Erythroblast (primary cell): ENCODE data around the gene SLC25A46.
"Not testable (repeated sequence)": the region's sequence is repeated elsewhere in the genome, so short reads cannot be mapped to it uniquely, and the experiment has no call there.

Experiments used
- DNase-seq, 2 experiments: peaks; one replicate each; lab custom pipeline; 2025; lab: John Stamatoyannopoulos, UW
- GATA1 ChIP-seq: IDR thresholded peaks from 2 replicates; pipeline ENCODE4 v1.6.1; 2011; ENCODE audit warnings: low read depth, mild to moderate bottlenecking, control low read depth, low read length, moderate library complexity
- POLR2A ChIP-seq: IDR thresholded peaks from 2 replicates; pipeline ENCODE4 v1.6.1; 2011; ENCODE audit warnings: mild to moderate bottlenecking, low read length

SLC25A46 gene

DNA sequence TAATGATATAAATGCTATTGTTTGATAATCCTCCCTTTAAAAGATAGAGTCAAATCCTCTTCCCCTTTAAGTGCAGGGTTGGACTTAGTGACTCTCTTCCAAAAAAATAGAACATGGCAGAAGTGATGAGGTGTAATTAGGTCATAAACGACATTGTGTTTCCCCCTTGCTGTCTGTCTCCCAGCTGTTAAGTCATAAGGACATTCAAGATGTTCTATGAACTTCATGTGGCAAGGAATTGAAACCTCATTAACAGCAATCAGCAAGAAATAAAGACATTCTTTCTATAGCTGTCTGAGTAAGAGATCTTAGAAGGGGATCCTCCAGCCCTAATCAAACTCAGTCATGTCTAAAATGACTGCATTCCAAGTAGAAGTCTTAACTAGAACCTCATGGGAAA is 3.3 kb upstream of the SLC25A46 start:
- TF ChIP-seq POLR2A (no peak), GATA1 (no peak)
- no peak for DNase-seq

DNA sequence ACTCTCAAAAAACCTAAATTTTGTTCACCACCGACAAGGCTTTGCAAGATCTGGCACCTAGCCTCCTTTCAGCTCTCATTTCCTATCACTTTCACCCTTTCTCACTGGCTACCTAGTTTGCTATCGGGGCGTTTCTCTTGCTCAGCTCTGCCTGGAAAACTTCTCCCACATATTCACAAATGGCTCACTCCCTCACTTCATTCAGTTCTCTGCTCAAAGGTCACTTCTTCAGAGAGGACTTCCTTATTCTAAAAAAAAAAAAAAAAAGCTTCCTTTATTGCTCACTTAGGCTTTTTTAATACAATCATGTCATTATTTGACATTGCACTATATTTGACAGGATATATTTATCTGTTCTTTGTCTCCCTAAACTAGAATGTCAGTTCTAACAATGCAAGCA is 2.1 kb upstream of the SLC25A46 start:
- DNase-seq, result no peak
- TF ChIP-seq POLR2A (no peak), GATA1 (no peak)

DNA sequence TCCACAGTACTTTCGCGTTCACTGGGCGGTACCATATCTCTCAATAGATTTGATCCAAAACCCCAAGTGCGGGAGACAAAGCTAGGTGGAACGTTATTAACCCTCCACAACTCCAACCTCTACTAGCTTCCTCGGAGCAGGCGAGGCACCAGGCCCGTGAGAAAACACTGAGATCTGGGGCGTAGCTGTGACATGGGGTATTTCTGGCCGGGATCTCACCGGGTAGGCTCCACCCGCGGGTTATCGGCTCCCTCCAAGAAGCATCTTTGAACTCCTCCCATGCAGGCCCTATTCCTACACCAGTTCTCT is 350 bp upstream of the SLC25A46 start:
- no peak for DNase-seq
- no peak for TF ChIP-seq POLR2A

DNA sequence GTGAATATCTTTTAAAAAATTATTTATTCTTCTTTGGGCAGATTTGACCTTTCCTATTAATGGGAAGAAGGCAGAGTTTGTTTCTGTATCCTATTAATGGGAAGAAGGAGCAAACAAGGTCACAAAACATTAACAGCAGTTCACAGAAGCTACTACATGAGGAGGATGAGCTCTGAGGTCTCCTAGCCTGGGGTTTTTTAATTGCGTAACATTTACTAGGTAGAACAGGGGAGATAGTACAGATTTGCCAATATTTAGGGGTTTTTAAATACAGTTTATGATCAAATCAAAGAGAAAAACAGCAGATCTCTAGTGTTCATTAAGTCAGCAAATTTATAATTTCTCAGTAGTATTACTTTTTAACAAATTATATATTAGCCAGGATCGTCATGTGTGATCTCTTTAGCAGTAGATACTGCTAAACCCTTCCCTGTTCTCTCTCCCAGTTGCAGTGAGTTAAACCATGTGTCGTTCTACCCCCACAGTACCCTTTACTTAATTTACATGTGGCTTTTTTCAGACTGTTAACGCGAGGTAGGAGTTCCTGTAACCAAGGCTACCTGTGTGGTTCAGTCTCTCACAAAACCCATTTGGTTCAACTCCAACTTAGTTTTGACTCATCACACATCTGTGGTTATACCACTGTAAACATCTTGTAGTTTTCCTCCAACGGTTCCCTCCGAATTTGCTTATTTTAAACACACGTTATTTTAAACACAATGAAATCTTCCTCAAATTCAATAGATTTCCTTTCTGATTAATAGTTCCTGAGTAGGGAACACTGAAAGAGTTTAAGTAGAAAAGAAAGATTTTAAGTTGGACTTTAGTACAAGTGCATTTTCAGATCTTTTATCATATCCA is 13.3 kb downstream of the SLC25A46 start:
- no peak for DNase-seq
- TF ChIP-seq GATA1 (no peak), POLR2A (no peak)

DNA sequence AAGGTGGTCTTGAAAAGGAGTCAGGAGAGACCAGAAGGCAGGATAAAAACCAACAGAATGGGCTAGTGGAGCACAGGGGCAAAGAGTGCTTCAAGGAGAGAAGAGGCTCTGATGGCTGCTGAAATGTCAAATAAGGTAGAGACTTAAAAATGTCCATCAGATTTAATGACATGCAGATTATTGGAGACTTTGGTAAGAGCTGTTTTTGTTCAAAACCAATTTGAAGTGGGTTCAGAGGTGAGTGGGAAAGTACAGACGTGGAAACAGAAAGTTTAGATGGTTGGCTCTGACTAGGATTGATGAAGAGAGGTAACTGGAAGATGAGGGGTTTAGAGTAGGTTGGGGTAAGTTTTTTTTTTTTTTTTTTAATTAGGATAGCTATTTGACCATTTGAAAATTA is 14.1 kb downstream of the SLC25A46 start:
- DNase-seq, result no peak
- no peak for TF ChIP-seq GATA1
- TF ChIP-seq POLR2A, result no peak

DNA sequence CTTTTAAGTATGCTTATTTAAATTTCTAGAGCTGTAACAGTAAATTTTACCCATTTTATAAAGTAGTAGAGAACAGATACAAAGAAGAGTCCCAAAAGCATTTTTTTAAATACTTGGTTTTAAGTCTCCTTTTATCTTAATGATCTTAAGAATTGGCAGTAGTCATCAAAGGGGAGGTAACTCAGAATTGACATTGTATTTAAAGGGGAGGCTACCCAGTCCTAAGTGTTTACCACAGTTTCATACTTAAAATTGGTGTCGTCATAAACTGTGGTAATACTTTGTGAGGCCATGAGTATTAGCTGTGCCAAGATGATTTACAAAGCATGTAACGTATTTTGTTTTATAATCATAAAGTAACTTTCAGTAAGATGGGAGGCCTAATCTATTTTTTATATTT is 14.8 kb downstream of the SLC25A46 start:
- TF ChIP-seq GATA1 (no peak), POLR2A (no peak)
- peak; percentile 46 to 53 for DNase-seq

DNA sequence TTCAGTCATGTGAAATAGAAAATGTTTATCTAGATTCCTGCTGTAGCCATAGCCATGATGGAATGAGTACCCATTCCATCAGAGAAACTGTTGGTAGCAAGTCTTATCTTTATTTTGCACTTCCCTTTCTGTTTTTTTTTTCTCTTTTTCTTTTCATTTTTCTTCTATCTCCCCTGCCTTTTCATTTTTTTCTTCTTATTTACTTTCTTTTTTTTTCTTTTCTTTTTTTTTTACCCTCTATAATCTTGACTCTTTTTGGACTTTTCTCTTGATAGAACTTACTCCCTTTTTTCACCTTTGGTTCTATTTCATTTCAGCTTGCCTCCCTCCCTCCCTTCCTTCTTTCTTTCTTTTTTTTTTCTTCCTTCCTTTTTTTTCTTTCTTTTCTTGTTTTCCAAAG is 15.4 kb downstream of the SLC25A46 start:
- no peak for TF ChIP-seq POLR2A
- no peak for DNase-seq

DNA sequence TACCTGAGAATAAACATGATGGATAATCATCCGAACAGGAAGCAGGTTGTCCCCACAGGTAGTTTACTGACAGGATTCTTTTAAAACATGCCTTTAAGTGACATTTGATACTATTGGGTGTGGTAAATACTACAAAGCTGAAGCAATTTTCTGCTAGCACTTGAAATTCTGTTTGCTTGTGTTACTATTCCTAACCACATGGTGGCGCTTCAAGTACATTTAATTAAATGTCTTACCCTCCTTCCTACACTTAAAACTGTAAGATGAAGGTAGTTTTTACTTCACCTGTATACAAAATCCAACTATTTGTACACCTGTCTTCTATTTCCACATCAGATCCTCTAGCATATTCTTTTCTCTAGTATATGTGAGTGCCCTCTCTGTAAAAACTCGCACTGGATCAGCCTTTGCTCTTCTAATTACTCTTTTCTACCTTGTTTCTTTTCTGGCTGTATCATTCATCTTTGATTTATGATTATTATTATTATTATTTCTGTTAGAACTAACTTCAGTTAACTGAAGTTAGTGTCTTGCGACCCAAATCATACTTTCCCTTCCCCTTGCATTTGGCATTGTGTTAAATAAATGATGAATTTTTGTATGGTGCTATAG is 18.4 kb downstream of the SLC25A46 start:
- no peak for TF ChIP-seq POLR2A
- no peak for TF ChIP-seq GATA1
- peak; percentile 65 to 85 for DNase-seq

DNA sequence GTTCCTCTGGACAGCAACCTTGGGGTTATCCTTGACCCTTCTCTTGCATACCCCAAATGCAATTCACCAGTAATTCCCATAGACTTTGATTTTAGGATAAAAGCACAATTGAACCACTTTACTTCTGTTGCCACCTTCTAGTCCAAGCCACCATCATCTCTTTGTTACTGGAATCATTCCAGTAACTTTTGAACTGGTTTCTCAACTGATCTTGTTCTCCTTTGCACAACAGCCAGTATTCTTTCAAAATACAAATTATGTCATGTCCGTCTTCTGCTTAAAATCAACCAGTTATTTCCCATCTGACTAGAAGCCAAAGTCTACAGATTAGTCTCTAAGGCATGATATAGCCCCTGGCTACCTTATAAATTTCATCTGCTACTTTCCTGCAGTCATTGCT is 21.4 kb downstream of the SLC25A46 start:
- TF ChIP-seq POLR2A (no peak), GATA1 (no peak)
- DNase-seq, result no peak

DNA sequence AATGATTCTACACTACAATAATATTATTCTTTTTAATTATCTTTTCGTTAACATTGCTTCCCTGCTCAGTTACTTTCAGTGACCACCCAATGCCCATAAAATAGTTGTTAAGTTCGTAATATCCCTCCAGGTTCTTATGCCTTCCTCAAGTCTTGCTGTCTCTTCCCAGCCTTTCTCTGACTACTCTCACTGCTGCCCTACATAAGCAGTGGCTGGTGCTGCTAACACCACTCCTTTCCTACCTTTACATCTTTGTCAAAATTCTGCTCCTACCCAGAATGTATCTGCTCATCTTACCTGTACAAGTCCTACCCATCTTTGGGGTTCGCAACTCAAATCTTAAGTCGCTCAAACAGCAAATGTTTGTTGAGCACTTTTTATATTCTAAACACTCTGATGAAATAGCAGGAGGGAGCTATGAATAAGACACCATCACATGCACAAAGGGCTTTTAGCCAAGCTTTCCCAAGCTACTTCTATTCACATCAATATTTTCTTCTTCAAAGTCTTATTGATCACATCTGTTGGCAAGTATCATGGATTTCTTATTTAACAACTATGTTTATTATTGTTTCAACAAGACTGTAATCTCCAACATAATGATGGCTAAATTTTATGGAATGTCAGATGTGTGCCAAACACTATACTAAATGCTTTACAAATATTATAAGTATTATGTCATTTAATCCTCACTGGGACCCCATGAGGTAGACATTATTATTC is 29.5 kb downstream of the SLC25A46 start:
- TF ChIP-seq POLR2A (no peak), GATA1 (no peak)
- no peak for DNase-seq

DNA sequence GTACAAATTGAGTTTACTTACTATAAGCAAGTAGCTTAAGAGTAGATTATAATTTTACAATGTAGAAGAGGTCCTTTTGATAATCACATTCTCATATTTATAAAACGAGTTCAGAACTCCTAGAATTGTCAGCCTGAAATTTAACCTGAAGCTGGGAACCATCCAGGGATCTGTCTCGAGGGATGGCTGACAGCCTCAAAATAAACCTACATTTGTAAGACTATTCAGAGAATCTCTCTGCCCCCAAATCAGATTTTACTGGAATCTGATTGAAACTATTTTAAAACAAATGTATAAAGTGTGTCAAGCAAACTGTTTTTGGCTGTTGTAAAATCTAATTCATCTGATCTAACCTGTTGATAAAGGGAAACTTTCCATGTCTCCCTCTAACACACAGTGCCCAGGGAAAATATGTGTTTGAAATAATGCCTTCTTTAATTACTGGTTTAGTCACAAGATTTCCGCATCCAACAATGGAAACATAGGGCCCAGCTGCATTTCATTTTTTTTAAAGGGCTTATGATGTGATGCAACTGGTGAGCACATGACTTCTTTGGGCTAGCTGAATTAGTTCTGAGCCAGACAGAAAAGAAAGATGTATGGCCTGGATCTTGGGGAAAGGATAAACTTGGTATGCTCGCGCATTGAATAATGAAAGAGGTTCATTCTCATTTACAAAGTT is 30.3 kb downstream of the SLC25A46 start:
- TF ChIP-seq GATA1 (no peak), POLR2A (no peak)

DNA sequence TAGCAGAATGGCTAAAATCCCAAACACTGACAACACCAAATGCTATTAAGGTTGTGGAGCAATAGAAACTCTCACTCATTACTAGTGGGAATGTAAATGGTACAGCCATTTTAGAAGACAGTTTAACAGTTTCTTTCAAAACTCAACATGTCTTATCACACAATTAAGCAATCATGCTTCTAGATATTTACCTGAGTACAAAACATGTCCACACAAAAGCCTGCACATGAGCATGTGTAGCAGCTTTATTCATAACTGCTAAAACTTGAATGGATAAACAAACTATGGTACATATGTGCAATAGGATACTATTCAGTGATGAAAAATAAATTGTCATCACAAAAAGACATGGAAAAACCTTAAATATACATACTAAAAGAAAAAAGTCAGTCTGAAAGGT is 31.5 kb downstream of the SLC25A46 start:
- TF ChIP-seq GATA1, result no peak
- DNase-seq, result no peak

More for the DNA sequence above, 30.3 kb downstream of the SLC25A46 start:
- DNase-seq, result no peak

DNA sequence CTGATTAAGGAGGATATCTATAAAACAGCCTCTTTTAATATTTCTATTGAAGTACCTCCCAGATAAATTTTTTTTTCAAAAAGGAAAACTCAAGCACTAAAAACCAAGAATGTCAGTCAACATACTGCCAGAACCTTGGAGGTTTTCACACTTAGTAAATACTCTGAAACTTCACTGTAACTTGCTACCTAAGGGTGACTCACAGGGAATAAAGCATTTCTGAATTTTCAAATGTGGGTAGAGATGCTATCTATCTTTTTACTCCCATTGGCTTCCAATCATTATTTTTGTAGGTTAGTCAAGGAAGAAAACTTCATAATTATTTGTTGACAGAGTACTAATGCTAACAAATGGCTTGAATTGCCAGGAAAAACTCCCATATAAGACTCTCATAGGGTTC is 46.1 kb downstream of the SLC25A46 start:
- no peak for DNase-seq
- TF ChIP-seq GATA1, result no peak
- no peak for TF ChIP-seq POLR2A

DNA sequence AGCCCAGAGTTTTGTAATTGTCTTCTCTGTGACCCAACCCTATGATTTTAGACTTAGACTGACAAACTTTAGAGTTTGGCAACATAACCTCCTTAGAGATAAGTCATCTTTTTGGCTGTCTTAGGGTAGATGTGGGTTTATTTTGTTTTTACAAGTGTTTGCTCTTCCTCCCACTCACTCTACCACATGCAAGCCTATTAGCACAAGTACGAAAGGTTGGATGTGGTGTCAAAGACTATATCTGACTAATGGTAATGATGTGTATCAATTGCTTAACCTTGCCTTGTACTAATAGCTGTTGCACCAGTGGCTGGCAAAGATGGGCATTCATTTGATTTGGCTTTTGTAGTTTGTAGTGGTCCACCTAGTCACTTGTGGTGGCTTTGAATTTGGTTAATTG is 46.5 kb downstream of the SLC25A46 start:
- no peak for TF ChIP-seq GATA1
- TF ChIP-seq POLR2A, result no peak
- DNase-seq, result no peak

DNA sequence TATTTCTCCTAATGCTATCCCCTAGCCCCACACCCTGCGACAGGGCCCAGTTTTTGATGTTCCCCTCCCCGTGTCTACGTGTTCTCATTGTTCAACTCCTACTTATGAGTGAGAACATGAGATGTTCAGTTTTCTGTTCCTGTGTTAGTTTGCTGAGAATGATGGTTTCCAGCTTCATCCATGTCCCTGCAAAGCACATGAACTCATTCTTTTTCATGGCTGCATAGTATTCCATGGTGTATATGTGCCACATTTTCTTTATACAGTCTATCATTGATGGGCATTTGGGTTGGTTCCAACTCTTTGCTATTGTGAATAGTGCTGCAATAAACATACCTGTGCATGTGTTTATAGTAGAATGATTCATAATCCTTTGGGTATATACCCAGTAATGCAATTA is 49.2 kb downstream of the SLC25A46 start:
- DNase-seq, result not testable (repeated sequence)
